Activated effector memory CD4-positive, alpha-beta T cell treated with anti-CD3 and anti-CD28 coated beads, Interleukin-2, amount 50 U/mL, for 16 hours (primary cell): Measurements from ENCODE around the gene CRADD.
"Not testable (repeated sequence)": the region's sequence is repeated elsewhere in the genome, so short reads cannot be mapped to it uniquely, and the experiment has no call there.

Experiments
- DNase-seq: peaks from one replicate; pipeline ENCODE4 v3.0.0-alpha.2; 2020

Gene CRADD

GRCh38 chr12:93882763-93883162 is 205.6 kb downstream of the CRADD start:
- no peak for DNase-seq

GRCh38 chr12:93883436-93884154 is 206.4 kb downstream of the CRADD start:
- no peak for DNase-seq

- no peak for DNase-seq
These were observed 207.8 kb downstream of the CRADD start for GRCh38 chr12:93884794-93885460.

- DNase-seq, result not testable (repeated sequence)
These were observed 208.9 kb downstream of the CRADD start for GRCh38 chr12:93885973-93886532.

GRCh38 chr12:93886533-93887511 is 209.6 kb downstream of the CRADD start:
- DNase-seq, result no peak

- no peak for DNase-seq
These were observed 211.8 kb downstream of the CRADD start for GRCh38 chr12:93888964-93889363.

- no peak for DNase-seq
These were observed 212.5 kb downstream of the CRADD start for GRCh38 chr12:93889516-93890212.

GRCh38 chr12:93892423-93893268 is 215.5 kb downstream of the CRADD start:
- no peak for DNase-seq

GRCh38 chr12:93894391-93895088 is 217.4 kb downstream of the CRADD start:
- DNase-seq, result no peak

GRCh38 chr12:93895089-93895445 is 217.9 kb downstream of the CRADD start:
- DNase-seq, result no peak

- DNase-seq, result no peak
These were observed 219.3 kb downstream of the CRADD start for GRCh38 chr12:93896427-93896826.

- DNase-seq, result no peak
These were observed 219.8 kb downstream of the CRADD start for GRCh38 chr12:93896952-93897351.

GRCh38 chr12:93901739-93902138 is 224.6 kb downstream of the CRADD start:
- no peak for DNase-seq

- DNase-seq, result no peak
These were observed 225.0 kb downstream of the CRADD start for GRCh38 chr12:93902192-93902591.

GRCh38 chr12:93902736-93903562 is 225.8 kb downstream of the CRADD start:
- no peak for DNase-seq

- DNase-seq, result no peak
These were observed 226.9 kb downstream of the CRADD start for GRCh38 chr12:93904124-93904523.

- no peak for DNase-seq
These were observed 231.1 kb downstream of the CRADD start for GRCh38 chr12:93908264-93908663.

GRCh38 chr12:93908846-93909567 is 231.8 kb downstream of the CRADD start:
- no peak for DNase-seq

- no peak for DNase-seq
These were observed 234.2 kb downstream of the CRADD start for GRCh38 chr12:93911396-93911795.
